ENCODE measurements around the gene CBLC. TPM values are rescaled to one million over a fixed set of nuclear protein-coding genes. Genes with fewer than 3 reads are reported as not detected.
A peak's percentile ranks its signal among the peaks of the same experiment; 100 is the strongest.

Gene CBLC
- total and polyA plus RNA-seq, 2 experiments from 2014 or later: 26.2 to 39.7 TPM

DNA sequence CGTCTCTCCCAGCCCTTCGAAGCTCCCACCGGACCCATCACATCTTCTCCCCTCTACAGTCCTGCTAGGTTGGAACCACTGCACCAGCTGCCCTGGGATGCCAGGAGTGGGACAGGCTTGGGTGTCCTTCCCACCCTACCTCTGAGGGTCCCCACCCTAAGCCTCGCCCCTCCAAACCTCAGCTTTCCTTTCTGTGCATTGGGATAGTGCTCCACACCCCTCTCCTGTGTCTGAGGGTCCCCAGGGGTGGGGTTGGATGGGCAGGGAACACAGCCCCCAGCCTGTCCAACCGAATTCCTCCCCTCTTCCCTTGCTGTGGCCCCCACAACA is 31.1 kb upstream of the CBLC start:
- no peaks in the 10 kb centered on the region for H3K9me2 ChIP-seq (replicated peaks; ENCODE audit: insufficient read depth)
- peak overlapping the region; percentile 90 for H3K27ac ChIP-seq
- H3K79me2 ChIP-seq: peaks cover 27% of the 10 kb centered on the region
- WGBS (ENCODE audit: low lambda C conversion rate, missing lambda C conversion rate): 82% methylated on average over 5 of the region's 5 CpGs
- peaks cover 37% of the 10 kb centered on the region for H3K4me1 ChIP-seq (ENCODE audit: insufficient read depth)
- H3K4me3 ChIP-seq: no peak overlapping the region
- H3K4me2 ChIP-seq: peak overlapping the region; percentile 99
- TF ChIP-seq CTCF (IDR thresholded peaks at IDR 0.05; ENCODE audit: poor library complexity): no peak
- no peak for TF ChIP-seq EZH2phosphoT487 (IDR thresholded peaks at IDR 0.05; ENCODE audit: low read depth, severe bottlenecking, unreplicated experiment)
- no peak for TF ChIP-seq EZH2 (IDR thresholded peaks at IDR 0.05; ENCODE audit: borderline replicate concordance)
- DNase-seq (ENCODE audit: low spot score): no peak
- no peaks in the 10 kb centered on the region for H3K27me3 ChIP-seq
- H2AFZ ChIP-seq: no peak overlapping the region
- H4K20me1 ChIP-seq (ENCODE audit: insufficient read depth, poor library complexity, severe bottlenecking): no peaks in the 10 kb centered on the region
- H3K9me3 ChIP-seq (ENCODE audit: low read depth): no peaks in the 10 kb centered on the region
- H3K36me3 ChIP-seq (replicated peaks; ENCODE audit: insufficient read depth, low read depth): no peaks in the 10 kb centered on the region

DNA sequence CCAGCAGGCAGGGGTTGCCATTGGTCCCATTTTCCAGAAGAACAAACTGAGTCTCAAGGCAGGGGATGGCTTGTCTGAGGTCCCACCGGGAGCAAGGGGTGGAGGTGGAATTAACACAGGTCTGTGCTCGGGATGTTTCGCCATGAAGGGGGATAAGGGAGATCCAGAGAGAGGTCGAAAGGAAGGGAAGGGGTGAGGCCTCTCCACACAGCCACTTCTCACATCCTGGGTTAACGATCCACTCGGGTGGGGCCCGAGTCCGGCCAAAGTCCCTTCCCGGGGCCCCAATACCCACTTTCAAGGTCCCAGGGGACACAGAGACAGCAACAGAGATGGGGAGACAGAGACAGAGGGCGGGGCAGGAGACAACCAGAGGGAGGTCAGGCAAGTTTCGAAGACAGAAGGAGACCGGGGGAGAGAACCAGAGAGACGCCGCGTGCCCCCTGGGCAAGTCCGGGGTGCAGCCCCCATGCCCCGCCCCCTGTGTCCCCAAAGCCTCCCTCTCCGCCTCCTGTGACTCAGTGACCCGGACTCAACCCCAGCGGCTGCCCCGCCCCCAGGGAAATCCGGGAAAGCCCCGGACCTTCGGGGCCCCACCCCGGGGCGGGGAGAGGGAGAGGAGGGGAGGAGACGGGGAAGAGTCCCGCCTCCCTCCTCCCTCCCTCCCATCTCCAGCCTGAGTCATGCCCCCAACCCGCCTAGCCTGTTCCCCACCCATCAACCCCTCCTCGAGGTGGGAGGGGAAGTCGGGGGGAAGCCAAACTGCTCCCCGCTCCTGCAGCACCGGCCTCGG is 30.5 kb upstream of the CBLC start:
- no peak for TF ChIP-seq EZH2 (IDR thresholded peaks at IDR 0.05; ENCODE audit: borderline replicate concordance)
- TF ChIP-seq CTCF (IDR thresholded peaks at IDR 0.05; ENCODE audit: poor library complexity): no peak
- no peak for TF ChIP-seq EZH2phosphoT487 (IDR thresholded peaks at IDR 0.05; ENCODE audit: low read depth, severe bottlenecking, unreplicated experiment)
- WGBS (ENCODE audit: low lambda C conversion rate, missing lambda C conversion rate): 8% methylated on average over 17 of the region's 34 CpGs
- Histone ChIP-seq H3K79me2 (peaks cover 29% of the 10 kb centered on the region), H3K4me2 (peak overlapping the region; percentile 99), H3K27me3 (no peaks in the 10 kb centered on the region), H3K36me3 (replicated peaks; ENCODE audit: insufficient read depth, low read depth) (no peaks in the 10 kb centered on the region), H3K4me3 (peak overlapping the region; percentile 70), H4K20me1 (ENCODE audit: insufficient read depth, poor library complexity, severe bottlenecking) (no peaks in the 10 kb centered on the region), H3K9me2 (replicated peaks; ENCODE audit: insufficient read depth) (no peaks in the 10 kb centered on the region), H2AFZ (peak overlapping the region; percentile 53), H3K9me3 (ENCODE audit: low read depth) (no peaks in the 10 kb centered on the region), H3K4me1 (ENCODE audit: insufficient read depth) (peaks cover 34% of the 10 kb centered on the region), H3K27ac (peak overlapping the region; percentile 100)
- DNase-seq (ENCODE audit: low spot score): peak; percentile 97

DNA sequence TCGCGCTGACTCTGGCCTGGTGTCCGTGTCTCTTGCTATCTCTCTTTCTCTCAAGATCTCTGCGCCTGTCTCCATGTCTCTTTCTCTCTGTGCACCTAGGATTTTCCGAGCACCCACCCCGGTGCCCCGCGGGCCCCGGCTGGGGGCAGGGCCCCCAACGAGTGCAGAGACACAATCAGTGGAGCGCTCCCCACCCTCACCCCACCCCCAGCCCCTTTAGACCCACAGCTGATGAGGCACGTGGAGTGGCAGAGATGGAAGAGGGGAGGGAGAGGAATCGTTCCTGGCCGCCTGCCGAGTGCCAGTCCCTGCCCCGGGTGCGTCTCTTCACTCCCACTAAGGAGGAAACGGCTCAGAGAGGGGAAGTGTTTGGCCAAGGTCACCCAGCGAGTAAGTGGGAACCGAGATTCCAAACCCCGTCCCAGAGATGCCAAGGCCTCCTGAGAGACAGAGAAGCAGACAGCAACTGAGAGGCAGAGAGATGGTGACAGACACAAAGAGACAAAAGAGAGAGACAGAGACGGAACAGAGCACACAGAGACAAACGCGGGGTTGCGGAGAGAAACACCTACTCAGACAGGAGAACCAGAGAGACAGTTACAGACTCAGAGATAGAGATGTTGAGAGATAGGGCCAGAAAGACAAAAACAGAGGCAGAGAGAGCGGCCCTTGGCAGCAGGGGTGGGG is 29.8 kb upstream of the CBLC start:
- H2AFZ ChIP-seq: peak overlapping the region; percentile 53
- H3K27me3 ChIP-seq: no peaks in the 10 kb centered on the region
- TF ChIP-seq EZH2phosphoT487 (IDR thresholded peaks at IDR 0.05; ENCODE audit: low read depth, severe bottlenecking, unreplicated experiment): no peak
- no peak for TF ChIP-seq CTCF (IDR thresholded peaks at IDR 0.05; ENCODE audit: poor library complexity)
- no peaks in the 10 kb centered on the region for H3K9me2 ChIP-seq (replicated peaks; ENCODE audit: insufficient read depth)
- peaks cover 32% of the 10 kb centered on the region for H3K4me1 ChIP-seq (ENCODE audit: insufficient read depth)
- no peaks in the 10 kb centered on the region for H4K20me1 ChIP-seq (ENCODE audit: insufficient read depth, poor library complexity, severe bottlenecking)
- H3K9me3 ChIP-seq (ENCODE audit: low read depth): no peaks in the 10 kb centered on the region
- WGBS (ENCODE audit: low lambda C conversion rate, missing lambda C conversion rate): 2% methylated on average over 24 of the region's 26 CpGs
- peak overlapping the region; percentile 100 for H3K27ac ChIP-seq
- H3K4me2 ChIP-seq: peak overlapping the region; percentile 99
- peak overlapping the region; percentile 70 for H3K4me3 ChIP-seq
- H3K36me3 ChIP-seq (replicated peaks; ENCODE audit: insufficient read depth, low read depth): no peaks in the 10 kb centered on the region
- H3K79me2 ChIP-seq: peaks cover 29% of the 10 kb centered on the region
- peak; percentile 72 for DNase-seq (ENCODE audit: low spot score)

Data from hepatocyte (in vitro differentiated cells).